Effector memory CD8-positive, alpha-beta T cell (primary cell): ENCODE measurements around the gene SYCE3.
A peak's percentile ranks its signal among the peaks of the same experiment; 100 is the strongest.

ENCODE experiments used
- ATAC-seq: fragments of 150-1000 bp; cut with Tn5 transposase; replicated peaks from 2 replicates; pipeline ENCODE4 v1.10.0; 2021; ENCODE audit warnings: mild to moderate bottlenecking, moderate library complexity
- DNase-seq, 3 experiments: peaks; one replicate each; pipeline ENCODE4 v3.0.0; 2021
- H3K27ac Mint-ChIP-seq, 2 donors: one replicate each; pipeline ENCODE4 v1.8.0; 2022; ENCODE audit warnings: mild to moderate bottlenecking in 2 of 2, mixed read lengths in 2 of 2, moderate library complexity in 2 of 2
- H3K27me3 Mint-ChIP-seq, 2 donors: one replicate each; pipeline ENCODE4 v1.8.0; 2022; ENCODE audit warnings: mixed read lengths in 2 of 2
- H3K36me3 Mint-ChIP-seq: one replicate; pipeline ENCODE4 v1.8.0; 2022; ENCODE audit warnings: mild to moderate bottlenecking, moderate library complexity, mixed read lengths; ENCODE audit not compliant: insufficient read depth
- H3K4me1 Mint-ChIP-seq, 2 donors: one replicate each; pipeline ENCODE4 v1.8.0; 2022; ENCODE audit warnings: low read depth in 2 of 2, mixed read lengths in 2 of 2
- H3K4me3 Mint-ChIP-seq, 2 donors: one replicate each; pipeline ENCODE4 v1.8.0; 2022; ENCODE audit warnings: mild to moderate bottlenecking in 2 of 2, mixed read lengths in 2 of 2, moderate library complexity in 2 of 2
- H3K9me3 Mint-ChIP-seq, 2 donors: one replicate each; pipeline ENCODE4 v1.8.0; 2022; ENCODE audit warnings: mixed read lengths in 2 of 2

Gene SYCE3

DNA sequence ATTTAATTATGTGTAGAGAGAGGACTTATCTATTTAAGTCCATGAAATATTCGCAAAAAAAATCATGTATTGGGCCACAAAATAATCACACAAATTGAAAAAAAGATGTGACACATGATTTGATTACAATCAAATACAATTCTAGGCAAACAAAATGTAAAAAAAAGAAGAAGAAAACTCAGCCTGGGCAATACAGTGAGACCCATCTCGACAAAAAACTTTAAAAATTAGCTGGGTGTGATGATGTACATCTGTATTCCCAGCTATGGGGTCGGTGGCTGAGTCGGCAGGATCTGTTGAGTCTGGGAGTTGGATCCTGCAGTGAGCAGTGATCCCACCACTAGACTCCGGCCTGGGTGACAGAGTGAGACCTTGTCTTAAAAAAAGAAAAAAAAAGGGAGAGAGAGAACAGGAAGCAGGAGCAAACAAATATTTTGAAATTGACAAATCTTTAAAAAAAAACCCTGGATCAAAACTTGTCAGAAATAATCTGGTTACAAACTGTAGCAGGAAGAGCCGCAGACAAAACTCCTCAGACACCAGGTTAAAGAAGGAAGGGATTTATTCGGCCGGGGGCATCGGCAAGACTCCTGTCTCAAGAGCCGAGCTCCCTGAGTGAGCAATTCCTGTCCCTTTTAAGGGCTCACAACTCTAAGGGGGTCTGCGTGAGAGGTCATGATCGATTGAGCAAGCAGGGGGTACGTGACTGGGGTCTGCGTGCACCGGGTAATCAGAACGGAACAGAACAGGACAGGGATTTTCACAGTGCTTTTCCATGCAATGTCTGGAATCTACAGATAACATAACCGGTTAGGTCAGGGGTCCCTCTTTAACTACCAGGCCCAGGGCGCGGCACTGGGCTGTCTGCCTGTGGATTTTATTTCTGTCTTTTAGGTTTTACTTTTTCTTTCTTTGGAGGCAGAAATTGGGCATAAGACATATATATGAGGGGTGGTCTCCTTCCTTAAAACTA is 29.6 kb downstream of the SYCE3 start:
- Mint-ChIP-seq H3K27me3 (no peaks in the 10 kb centered on the region), H3K36me3 (peaks cover 25% of the 10 kb centered on the region), H3K4me3 (peak overlapping the region; percentile 86 to 96), H3K27ac (peak overlapping the region; percentile 94 to 99), H3K9me3 (no peaks in the 10 kb centered on the region), H3K4me1 (peaks cover 22 to 24% of the 10 kb centered on the region in 2 donors)
- no peak for ATAC-seq
- no peak for DNase-seq

DNA sequence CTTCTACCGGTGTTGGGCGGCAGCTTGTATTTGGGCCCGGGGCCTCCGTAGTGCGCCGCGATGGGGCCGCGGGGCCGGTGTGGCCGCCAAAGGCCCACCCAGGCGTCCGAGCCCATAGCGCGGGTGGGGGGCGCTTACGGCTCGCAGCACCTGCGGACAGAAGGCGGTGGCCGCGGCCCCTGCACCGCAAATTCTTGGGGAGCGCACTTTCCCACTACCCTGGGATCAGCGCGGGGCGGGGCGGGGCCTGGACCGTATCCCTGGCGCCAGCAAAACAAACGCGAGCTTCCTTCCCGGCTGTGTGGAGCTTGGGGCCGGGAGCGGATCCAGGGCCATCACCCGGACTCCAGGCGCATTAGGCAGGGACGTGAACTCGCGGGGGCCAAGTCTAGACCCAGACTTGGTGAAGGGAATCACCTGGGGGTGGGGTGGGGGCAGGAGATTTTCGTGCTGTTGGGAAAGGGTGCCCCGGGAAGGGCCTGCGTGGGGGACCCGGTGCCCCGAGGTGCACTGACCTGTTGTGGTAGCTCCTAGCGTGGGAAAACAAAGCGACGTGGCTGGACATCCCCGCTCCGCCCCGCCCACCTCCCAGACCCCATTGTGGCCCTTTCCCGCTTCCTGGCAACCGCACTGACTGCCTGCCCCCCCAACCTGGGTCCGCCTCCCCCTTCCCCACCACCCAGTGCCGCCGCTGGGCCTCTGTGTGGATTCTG is 30.6 kb downstream of the SYCE3 start:
- Mint-ChIP-seq H3K27me3 (no peaks in the 10 kb centered on the region), H3K4me3 (peak overlapping the region; percentile 86 to 96), H3K27ac (peak overlapping the region; percentile 94 to 99), H3K4me1 (peaks cover 23 to 29% of the 10 kb centered on the region in 2 donors), H3K9me3 (no peaks in the 10 kb centered on the region), H3K36me3 (peaks cover 25% of the 10 kb centered on the region)
- ATAC-seq, result no peak
- DNase-seq, result no peak

DNA sequence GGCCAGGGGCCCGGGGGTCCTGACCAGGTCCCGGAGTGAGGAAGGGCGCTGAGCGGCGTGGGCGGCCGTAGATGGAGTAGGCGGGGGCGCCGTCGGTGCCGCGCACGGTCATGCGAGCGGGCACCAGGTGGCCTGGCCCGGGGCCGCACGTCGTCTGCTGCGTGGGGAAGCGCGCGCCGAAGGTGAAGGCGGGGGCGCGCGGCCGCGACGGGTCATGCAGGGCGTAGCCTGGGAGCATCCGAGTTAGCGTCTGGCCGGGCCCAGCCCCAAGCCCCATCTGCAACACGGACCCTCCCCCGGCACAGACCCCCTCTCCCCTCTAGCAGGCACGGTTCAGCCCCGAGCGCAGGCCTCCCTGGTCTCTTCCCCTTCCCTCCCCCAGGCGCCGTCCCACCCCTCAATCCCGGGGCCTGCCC is 31.2 kb downstream of the SYCE3 start:
- Mint-ChIP-seq H3K27ac (peak overlapping the region; percentile 94 to 99), H3K27me3 (no peaks in the 10 kb centered on the region), H3K36me3 (peaks cover 25% of the 10 kb centered on the region), H3K9me3 (no peaks in the 10 kb centered on the region), H3K4me3 (peak overlapping the region; percentile 86 to 96), H3K4me1 (peaks cover 29 to 34% of the 10 kb centered on the region in 2 donors)
- ATAC-seq (peak; percentile 62), DNase-seq (peak; percentile 50 to 65 (median 54))

DNA sequence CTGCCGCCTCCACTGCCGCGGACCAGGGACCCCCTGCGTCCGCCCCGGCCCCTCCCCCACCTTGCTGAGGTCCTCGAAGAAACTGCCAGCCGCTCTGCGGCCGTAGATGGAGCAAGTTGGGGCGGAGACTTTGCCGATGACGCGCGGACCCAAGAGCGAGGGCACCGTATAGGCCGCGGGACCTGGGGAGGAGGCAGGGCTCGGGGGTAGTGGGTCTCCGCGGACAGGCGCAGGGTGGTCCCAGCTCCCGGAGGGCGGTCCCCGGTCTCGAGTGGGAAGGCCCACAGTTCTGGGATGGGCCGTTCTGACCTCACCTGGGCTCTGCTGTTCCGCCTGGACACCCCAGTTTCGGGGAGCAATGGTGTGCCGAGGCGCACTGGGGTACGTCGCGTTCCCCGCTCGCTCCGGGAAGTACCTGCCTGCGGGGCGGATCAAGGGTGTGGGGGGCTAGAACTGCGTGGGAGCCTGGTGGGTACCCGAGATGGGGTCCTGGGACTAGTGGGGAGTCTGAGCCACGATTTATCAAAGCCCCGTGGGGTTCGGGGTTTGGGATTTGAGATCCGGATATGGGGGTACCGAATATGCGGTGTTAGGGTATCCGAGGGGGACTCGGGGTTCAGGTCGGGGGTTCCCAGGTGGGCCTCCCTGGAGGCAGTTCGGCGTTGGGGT is 31.7 kb downstream of the SYCE3 start:
- peaks cover 26% of the 10 kb centered on the region for H3K36me3 Mint-ChIP-seq
- H3K4me3 Mint-ChIP-seq, result peak overlapping the region; percentile 86 to 96
- DNase-seq (peak; percentile 70 to 77 (median 70)), ATAC-seq (peak; percentile 51)
- no peaks in the 10 kb centered on the region for H3K27me3 Mint-ChIP-seq
- no peaks in the 10 kb centered on the region for H3K9me3 Mint-ChIP-seq
- peaks cover 30 to 34% of the 10 kb centered on the region in 2 donors for H3K4me1 Mint-ChIP-seq
- H3K27ac Mint-ChIP-seq, result peak overlapping the region; percentile 94 to 99

DNA sequence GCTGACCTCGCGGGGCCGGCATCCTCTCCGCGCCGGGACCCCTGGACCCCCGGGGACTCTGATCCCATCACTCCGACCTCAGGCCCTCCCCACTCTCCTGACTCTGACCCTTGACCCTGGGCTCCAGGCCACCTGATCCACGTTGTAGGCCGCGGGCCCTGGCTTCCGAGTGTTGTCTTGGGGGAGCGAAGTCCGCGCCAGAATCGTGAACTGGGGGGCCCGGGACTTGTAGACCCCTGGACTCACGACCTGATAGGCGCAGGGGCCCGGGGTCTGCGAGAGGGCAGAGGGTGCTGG is 32.2 kb downstream of the SYCE3 start:
- Mint-ChIP-seq H3K36me3 (peaks cover 31% of the 10 kb centered on the region), H3K4me1 (peaks cover 30 to 34% of the 10 kb centered on the region in 2 donors), H3K4me3 (peak overlapping the region; percentile 86 to 96), H3K27ac (peak overlapping the region; percentile 94 to 99), H3K9me3 (no peaks in the 10 kb centered on the region), H3K27me3 (no peaks in the 10 kb centered on the region)
- ATAC-seq, result no peak
- peak in 1 of 3 experiments; percentile 33 for DNase-seq

DNA sequence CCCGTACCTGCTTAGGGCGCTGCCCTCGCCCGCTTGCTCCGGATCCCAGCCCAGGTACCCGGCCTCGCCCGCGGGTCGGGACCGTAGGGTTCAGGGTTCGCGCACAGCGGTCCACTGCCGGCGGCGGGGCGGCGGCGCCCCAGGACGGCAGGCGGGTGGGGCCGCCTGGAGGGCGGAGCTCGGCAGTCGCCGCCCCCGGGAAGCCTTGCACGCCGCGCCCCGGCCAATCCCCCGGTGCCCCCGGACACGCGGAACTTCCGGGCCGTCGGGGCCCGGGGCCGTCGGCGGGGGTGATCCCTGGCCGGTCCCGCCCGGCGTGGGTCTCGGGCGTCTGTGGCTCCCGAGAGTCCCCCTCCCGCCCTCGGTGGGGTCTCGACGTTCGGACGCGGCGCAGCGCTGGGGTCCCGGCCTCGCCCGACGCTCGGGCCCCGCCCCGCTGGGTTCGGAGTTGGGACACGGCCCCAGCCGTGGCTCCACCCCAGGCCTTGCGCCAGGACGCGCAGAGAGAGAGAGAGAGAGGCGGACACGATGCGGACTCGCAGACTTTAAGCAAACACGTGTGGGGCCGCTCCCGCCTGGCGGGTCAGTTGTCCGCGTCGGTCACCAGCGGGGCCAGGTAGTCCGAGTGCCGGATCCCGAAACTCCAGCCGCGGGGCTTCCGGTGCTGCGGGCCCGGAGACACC is 32.7 kb downstream of the SYCE3 start, which contains the start of gene TYMP:
Gene TYMP, minus strand, starts transcription at position 116 of the 683 bp plus-strand sequence. CDS start 303 bp downstream, outside the sequence.
- Mint-ChIP-seq H3K4me1 (peaks cover 30 to 34% of the 10 kb centered on the region in 2 donors), H3K36me3 (peaks cover 36% of the 10 kb centered on the region), H3K27ac (peak within 1 kb of the TSS; percentile 94 to 99), H3K4me3 (peak within 1 kb of the TSS; percentile 86 to 96), H3K27me3 (no peaks in the 10 kb centered on the region), H3K9me3 (no peaks in the 10 kb centered on the region)
- peak; percentile 45 to 54 (median 51) for DNase-seq
- ATAC-seq, result peak; percentile 7

DNA sequence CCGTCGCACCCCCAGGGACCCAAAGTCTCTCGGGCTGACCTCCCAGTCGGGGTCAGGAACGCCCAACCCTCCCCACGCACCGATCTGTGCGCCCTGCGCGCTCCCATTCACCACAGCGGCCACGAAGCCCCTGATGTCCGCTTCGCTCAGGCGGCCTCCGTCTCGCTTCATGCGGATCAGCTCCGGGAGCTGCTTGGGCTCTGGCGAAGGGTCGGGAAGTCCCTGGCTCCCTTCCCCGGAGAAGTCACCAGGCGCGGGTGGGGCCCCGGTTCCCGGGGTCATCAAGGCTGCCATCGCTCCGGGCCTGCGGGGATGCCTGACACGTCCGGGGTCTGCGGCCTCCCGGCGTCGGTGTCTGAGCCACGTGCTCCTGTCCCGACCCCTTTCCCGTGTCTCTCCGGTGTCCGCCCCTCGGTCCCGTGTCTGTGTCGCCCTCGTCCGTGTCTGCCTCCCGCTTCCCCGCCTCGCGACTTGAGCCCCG is 33.3 kb downstream of the SYCE3 start:
- peaks cover 42% of the 10 kb centered on the region for H3K36me3 Mint-ChIP-seq
- no peaks in the 10 kb centered on the region for H3K9me3 Mint-ChIP-seq
- DNase-seq, result no peak
- no peaks in the 10 kb centered on the region for H3K27me3 Mint-ChIP-seq
- peak overlapping the region; percentile 83 to 96 for H3K4me3 Mint-ChIP-seq
- H3K27ac Mint-ChIP-seq, result peak overlapping the region; percentile 35 to 94
- ATAC-seq, result no peak
- peaks cover 35 to 39% of the 10 kb centered on the region in 2 donors for H3K4me1 Mint-ChIP-seq

DNA sequence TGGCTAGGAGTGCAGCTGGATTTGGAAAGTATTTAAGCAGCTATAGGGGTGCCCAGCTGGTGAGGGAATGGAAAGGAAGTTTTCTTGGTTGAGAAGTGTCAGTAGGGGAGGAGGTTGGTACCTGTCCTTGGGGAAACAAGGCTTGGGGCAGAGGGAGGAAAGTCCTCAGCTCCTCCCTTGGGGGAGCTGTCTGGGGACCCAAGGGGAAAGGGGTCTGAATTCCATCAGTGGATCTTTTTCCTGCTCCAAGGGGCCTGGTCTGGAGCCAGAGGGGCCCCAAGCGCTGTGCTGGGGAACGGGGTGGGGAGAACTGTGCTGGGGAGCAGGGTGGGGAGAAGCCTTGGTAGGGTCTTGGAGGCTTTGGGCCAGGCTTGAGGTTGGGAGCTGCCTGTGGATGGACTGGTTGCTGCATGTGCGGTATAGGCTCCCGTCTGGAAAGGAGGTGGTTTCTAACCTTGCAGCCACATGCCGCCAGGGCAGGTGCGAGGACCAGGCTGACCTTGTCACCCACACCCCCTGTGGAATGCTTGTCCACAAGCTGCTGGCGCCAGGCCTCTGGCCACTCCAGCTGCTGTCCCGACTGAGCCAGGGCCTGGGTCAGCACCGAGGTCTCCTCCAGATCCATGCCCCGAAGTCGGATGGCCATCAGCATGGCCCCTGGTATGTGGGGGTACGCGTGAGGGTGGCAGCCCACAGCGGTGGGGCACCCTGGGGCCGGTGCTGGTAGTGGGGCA is 33.9 kb downstream of the SYCE3 start:
- Mint-ChIP-seq H3K4me1 (peaks cover 39 to 41% of the 10 kb centered on the region in 2 donors), H3K27me3 (no peaks in the 10 kb centered on the region), H3K4me3 (peak overlapping the region; percentile 83 to 96), H3K36me3 (peaks cover 48% of the 10 kb centered on the region), H3K27ac (peak overlapping the region; percentile 86 to 94), H3K9me3 (no peaks in the 10 kb centered on the region)
- DNase-seq, result no peak
- ATAC-seq, result no peak

DNA sequence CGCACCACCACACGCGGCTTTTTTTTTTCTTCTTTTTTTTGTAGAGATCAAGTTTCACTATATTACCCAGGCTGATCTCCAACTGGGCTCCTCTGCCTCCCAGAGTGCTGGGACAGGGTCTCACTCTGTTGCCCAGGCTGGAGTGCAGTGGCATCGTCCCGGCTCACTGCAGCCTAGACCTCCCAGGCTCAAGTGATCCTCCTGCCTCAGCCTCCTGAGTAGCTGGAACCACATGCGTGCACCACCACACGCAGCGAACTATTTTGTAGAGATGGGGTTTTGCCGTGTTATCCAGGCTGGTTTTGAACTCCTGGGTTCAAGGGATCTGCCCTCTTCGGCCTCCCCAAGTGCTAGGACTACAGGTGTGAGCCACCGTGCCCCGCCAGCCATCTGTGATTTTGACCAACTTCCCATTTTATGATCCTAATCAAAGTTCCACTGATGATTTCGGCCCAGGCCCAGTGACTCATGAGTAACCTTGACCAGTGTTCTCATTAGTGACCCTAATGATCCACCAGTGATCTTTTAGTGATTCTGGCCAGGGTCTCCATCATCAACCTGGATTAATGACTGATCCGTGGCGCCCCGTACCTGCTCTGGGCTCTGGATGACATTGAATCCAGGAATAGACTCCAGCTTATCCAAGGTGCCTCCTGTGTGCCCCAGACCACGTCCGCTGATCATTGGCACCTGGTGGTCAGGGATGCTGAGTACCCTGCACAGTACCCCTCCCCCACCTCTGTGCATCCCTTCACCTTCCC is 34.6 kb downstream of the SYCE3 start:
- Mint-ChIP-seq H3K27ac (peak overlapping the region; percentile 94 to 95), H3K36me3 (peaks cover 52% of the 10 kb centered on the region), H3K27me3 (no peaks in the 10 kb centered on the region), H3K4me3 (peak overlapping the region; percentile 83 to 96), H3K9me3 (no peaks in the 10 kb centered on the region), H3K4me1 (peaks cover 38 to 39% of the 10 kb centered on the region in 2 donors)
- no peak for DNase-seq
- ATAC-seq, result no peak

DNA sequence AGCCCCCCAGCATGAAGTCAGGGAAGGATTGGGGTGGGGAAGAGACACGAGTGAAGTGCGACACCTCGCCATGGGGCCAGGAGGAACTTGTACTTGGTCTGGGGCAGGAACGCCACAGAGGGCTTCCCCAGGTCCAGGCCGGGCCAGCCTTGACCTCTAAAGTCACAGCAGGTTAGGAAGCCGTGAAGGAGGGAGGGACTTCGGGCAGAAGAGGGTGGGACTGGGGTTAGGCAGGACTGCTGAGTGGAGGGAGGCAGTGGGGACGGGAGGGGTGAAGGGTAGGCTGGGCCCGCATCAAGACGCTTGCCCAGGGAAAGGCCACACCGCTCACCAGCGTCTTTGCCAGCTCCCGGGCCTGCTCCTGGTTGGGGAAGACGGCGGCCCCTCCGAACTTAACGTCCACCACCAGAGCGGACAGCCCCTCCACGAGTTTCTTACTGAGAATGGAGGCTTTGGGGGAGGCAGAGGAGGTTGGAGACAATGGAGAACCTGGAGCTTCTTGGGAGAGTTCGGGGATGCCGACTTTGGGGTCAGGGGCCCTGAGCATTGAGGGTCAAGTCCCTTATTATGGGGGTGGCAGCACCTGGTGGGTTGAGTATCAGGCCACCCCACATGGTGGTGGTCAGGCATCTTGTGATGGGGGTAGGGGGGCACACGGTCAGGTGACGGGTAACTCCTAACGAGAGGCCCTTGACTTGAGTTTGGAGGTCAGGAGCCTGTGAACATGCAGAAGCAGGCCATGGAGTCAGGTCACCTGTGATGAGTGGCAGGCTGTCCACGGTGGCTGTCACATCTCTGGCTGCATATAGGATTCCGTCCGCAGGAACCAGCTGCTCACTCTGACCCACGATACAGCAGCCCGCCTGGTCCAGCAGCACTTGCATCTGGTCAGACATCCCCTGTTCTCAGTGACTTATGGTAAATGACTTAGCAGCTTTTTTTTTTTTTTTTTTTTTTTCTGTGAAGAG is 35.6 kb downstream of the SYCE3 start:
- ATAC-seq (no peak), DNase-seq (peak in 1 of 3 experiments; percentile 40)
- Mint-ChIP-seq H3K27ac (peak overlapping the region; percentile 92 to 95), H3K27me3 (no peaks in the 10 kb centered on the region), H3K4me3 (peak overlapping the region; percentile 83 to 96), H3K36me3 (peaks cover 60% of the 10 kb centered on the region), H3K9me3 (no peaks in the 10 kb centered on the region), H3K4me1 (peaks cover 32 to 34% of the 10 kb centered on the region in 2 donors)
